H1 (cell line): ENCODE results near the gene DYNLT2B. TPM values are rescaled to one million over a fixed set of nuclear protein-coding genes. Genes with fewer than 3 reads are reported as not detected.

Source experiments
- BCL11A ChIP-seq, 2 experiments: IDR thresholded peaks; one replicate each; pipeline ENCODE4 v1.6.1; 2011; ENCODE audit warnings: low read depth in 2 of 2, low read length in 2 of 2, mild to moderate bottlenecking in 2 of 2
- BRCA1 ChIP-seq: IDR thresholded peaks from 2 replicates; pipeline ENCODE4 v1.6.1; 2012; ENCODE audit warnings: low read depth, low read length, improper control_type of control experiment
- EZH2 ChIP-seq: fragments of 200-600 bp; sonication (generic); IDR thresholded peaks from 2 replicates; pipeline ENCODE4 v1.7.1; 2012; ENCODE audit warnings: low read depth, mild to moderate bottlenecking, moderate library complexity, low read length, inconsistent platforms; ENCODE audit not compliant: severe bottlenecking
- KDM1A ChIP-seq: fragments of 200-600, 300-600 bp; sonication (generic); IDR thresholded peaks from 2 replicates; pipeline ENCODE4 v1.7.1; 2016; ENCODE audit warnings: mild to moderate bottlenecking, low read length, borderline replicate concordance
- KDM5A ChIP-seq: fragments of 200-600 bp; IDR thresholded peaks from 2 replicates; pipeline ENCODE4 v1.7.1; 2012; ENCODE audit warnings: mild to moderate bottlenecking, low read length, inconsistent platforms, mixed read lengths
- POU5F1 ChIP-seq: IDR thresholded peaks from 2 replicates; pipeline ENCODE4 v1.6.1; 2011; ENCODE audit warnings: low read depth, mild to moderate bottlenecking, low read length, moderate library complexity
- SAP30 ChIP-seq: fragments of 300-600 bp; sonication (generic); IDR thresholded peaks from 2 replicates; pipeline ENCODE4 v1.7.1; 2012; ENCODE audit warnings: low read length, moderate library complexity, mild to moderate bottlenecking, inconsistent platforms; ENCODE audit not compliant: insufficient read depth, insufficient replicate concordance
- SIRT6 ChIP-seq: IDR thresholded peaks from one replicate; pipeline ENCODE4 v1.7.1; 2012; ENCODE audit warnings: low read length, inconsistent platforms
- SRF ChIP-seq: IDR thresholded peaks from 2 replicates; pipeline ENCODE4 v1.6.1; 2011; ENCODE audit warnings: mild to moderate bottlenecking, low read depth, low read length, moderate library complexity
- TBP ChIP-seq: IDR thresholded peaks from 2 replicates; pipeline ENCODE4 v1.6.1; 2011; ENCODE audit warnings: low read depth, low read length, improper control_type of control experiment
- TEAD4 ChIP-seq: IDR thresholded peaks from 2 replicates; pipeline ENCODE4 v1.6.1; 2012; ENCODE audit warnings: low read depth, low read length, inconsistent platforms, mixed read lengths
- polyA plus RNA-seq, 7 experiments: library from polyadenylated mRNA; depleted of rRNA in 3 of 7; stranded (reverse) in 5 of 7; unstranded in 2 of 7; fragments of >200 nt in 5 of 7; fragments of 200-250 nt in 2 of 7; gene quantifications; 1 replicate in 5 of 7; 2 replicates in 1 of 7; 4 replicates in 1 of 7; pipeline versions ENCODE4 v1.2.1 to v1.2.3, GENCODE V29; 2011 to 2013; ENCODE audit warnings: missing spikeins in 2 of 7, mixed read lengths in 2 of 7
- total RNA-seq: library from RNA; stranded (reverse); fragmentation: NEBNext Ultra II Directional; extraction: Animal tissue kit (Norgen Biotek cat#: 25700); gene quantifications from 2 replicates; pipeline ENCODE4 v1.2.1, GENCODE V29; 2021
- TF ChIP-seq, protein P1 (sequence below): fragments of 300-600 bp; sonication (generic); IDR thresholded peaks from 2 replicates; pipeline ENCODE4 v1.7.1; 2012; ENCODE audit warnings: low read length, moderate library complexity, mild to moderate bottlenecking, inconsistent platforms; ENCODE audit not compliant: insufficient replicate concordance

Gene DYNLT2B
- total and polyA plus RNA-seq, 2 of the 8 experiments (the other 6 are each of a cell fraction or from before 2014, with no cell fraction given) = 10.9 to 22.2 TPM

GRCh38 chr3:196298521-196298920 is 19.5 kb downstream of the DYNLT2B start (continued):
- TF ChIP-seq, protein P1, sequence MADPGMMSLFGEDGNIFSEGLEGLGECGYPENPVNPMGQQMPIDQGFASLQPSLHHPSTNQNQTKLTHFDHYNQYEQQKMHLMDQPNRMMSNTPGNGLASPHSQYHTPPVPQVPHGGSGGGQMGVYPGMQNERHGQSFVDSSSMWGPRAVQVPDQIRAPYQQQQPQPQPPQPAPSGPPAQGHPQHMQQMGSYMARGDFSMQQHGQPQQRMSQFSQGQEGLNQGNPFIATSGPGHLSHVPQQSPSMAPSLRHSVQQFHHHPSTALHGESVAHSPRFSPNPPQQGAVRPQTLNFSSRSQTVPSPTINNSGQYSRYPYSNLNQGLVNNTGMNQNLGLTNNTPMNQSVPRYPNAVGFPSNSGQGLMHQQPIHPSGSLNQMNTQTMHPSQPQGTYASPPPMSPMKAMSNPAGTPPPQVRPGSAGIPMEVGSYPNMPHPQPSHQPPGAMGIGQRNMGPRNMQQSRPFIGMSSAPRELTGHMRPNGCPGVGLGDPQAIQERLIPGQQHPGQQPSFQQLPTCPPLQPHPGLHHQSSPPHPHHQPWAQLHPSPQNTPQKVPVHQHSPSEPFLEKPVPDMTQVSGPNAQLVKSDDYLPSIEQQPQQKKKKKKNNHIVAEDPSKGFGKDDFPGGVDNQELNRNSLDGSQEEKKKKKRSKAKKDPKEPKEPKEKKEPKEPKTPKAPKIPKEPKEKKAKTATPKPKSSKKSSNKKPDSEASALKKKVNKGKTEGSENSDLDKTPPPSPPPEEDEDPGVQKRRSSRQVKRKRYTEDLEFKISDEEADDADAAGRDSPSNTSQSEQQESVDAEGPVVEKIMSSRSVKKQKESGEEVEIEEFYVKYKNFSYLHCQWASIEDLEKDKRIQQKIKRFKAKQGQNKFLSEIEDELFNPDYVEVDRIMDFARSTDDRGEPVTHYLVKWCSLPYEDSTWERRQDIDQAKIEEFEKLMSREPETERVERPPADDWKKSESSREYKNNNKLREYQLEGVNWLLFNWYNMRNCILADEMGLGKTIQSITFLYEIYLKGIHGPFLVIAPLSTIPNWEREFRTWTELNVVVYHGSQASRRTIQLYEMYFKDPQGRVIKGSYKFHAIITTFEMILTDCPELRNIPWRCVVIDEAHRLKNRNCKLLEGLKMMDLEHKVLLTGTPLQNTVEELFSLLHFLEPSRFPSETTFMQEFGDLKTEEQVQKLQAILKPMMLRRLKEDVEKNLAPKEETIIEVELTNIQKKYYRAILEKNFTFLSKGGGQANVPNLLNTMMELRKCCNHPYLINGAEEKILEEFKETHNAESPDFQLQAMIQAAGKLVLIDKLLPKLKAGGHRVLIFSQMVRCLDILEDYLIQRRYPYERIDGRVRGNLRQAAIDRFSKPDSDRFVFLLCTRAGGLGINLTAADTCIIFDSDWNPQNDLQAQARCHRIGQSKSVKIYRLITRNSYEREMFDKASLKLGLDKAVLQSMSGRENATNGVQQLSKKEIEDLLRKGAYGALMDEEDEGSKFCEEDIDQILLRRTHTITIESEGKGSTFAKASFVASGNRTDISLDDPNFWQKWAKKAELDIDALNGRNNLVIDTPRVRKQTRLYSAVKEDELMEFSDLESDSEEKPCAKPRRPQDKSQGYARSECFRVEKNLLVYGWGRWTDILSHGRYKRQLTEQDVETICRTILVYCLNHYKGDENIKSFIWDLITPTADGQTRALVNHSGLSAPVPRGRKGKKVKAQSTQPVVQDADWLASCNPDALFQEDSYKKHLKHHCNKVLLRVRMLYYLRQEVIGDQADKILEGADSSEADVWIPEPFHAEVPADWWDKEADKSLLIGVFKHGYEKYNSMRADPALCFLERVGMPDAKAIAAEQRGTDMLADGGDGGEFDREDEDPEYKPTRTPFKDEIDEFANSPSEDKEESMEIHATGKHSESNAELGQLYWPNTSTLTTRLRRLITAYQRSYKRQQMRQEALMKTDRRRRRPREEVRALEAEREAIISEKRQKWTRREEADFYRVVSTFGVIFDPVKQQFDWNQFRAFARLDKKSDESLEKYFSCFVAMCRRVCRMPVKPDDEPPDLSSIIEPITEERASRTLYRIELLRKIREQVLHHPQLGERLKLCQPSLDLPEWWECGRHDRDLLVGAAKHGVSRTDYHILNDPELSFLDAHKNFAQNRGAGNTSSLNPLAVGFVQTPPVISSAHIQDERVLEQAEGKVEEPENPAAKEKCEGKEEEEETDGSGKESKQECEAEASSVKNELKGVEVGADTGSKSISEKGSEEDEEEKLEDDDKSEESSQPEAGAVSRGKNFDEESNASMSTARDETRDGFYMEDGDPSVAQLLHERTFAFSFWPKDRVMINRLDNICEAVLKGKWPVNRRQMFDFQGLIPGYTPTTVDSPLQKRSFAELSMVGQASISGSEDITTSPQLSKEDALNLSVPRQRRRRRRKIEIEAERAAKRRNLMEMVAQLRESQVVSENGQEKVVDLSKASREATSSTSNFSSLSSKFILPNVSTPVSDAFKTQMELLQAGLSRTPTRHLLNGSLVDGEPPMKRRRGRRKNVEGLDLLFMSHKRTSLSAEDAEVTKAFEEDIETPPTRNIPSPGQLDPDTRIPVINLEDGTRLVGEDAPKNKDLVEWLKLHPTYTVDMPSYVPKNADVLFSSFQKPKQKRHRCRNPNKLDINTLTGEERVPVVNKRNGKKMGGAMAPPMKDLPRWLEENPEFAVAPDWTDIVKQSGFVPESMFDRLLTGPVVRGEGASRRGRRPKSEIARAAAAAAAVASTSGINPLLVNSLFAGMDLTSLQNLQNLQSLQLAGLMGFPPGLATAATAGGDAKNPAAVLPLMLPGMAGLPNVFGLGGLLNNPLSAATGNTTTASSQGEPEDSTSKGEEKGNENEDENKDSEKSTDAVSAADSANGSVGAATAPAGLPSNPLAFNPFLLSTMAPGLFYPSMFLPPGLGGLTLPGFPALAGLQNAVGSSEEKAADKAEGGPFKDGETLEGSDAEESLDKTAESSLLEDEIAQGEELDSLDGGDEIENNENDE = no peak
- TF ChIP-seq TBP = no peak
- TF ChIP-seq BCL11A (IDR thresholded peaks at IDR 0.05; ENCODE audit: low read depth in 2 of 2, low read length in 2 of 2) = no peak
- TF ChIP-seq KDM5A = no peak
- no peak for TF ChIP-seq SAP30
- no peak for TF ChIP-seq SIRT6
- no peak for TF ChIP-seq TEAD4
- no peak for TF ChIP-seq BRCA1
- no peak for TF ChIP-seq KDM1A
- no peak for TF ChIP-seq SRF
- TF ChIP-seq EZH2 = no peak
- TF ChIP-seq POU5F1 = no peak
